Erythroblast (primary cell): ENCODE measurements around the gene STMN3.
"Not testable (repeated sequence)": the region's sequence is repeated elsewhere in the genome, so short reads cannot be mapped to it uniquely, and the experiment has no call there.

Experiments used
- GATA1 ChIP-seq: IDR thresholded peaks from 2 replicates; pipeline ENCODE4 v1.6.1; 2011; ENCODE audit warnings: low read depth, mild to moderate bottlenecking, control low read depth, low read length, moderate library complexity
- POLR2A ChIP-seq: IDR thresholded peaks from 2 replicates; pipeline ENCODE4 v1.6.1; 2011; ENCODE audit warnings: mild to moderate bottlenecking, low read length

- TF ChIP-seq POLR2A, GATA1: not testable (repeated sequence)
These were observed 51.5 kb downstream of the STMN3 start for GRCh38 chr20:63601679-63602078.
